GM23248 (cell line): ENCODE results near the gene PIP4K2A. TPM values are rescaled to one million over a fixed set of nuclear protein-coding genes. Genes with fewer than 3 reads are reported as not detected.

Experiments
- DNase-seq: peaks from one replicate; pipeline ENCODE4 v3.0.0-alpha.2; 2015
- H2AFZ ChIP-seq: fragments of 200-600 bp; sonication (generic); 2 replicates; pipeline ENCODE4 v1.6.1; 2016; ENCODE audit warnings: antibody characterized with exemption
- H3F3A ChIP-seq: fragments of 200-600 bp; sonication (generic); 2 replicates; pipeline ENCODE4 v1.6.1; 2016; ENCODE audit warnings: mild to moderate bottlenecking, antibody characterized with exemption, mixed run types; ENCODE audit not compliant: insufficient read depth
- H3K27ac ChIP-seq: fragments of 200-600 bp; sonication (generic); 2 replicates; pipeline ENCODE4 v1.5.1; 2016; ENCODE audit warnings: mild to moderate bottlenecking
- H3K27me3 ChIP-seq: fragments of 200-600 bp; sonication (generic); replicated peaks from 2 replicates; pipeline ENCODE4 v1.6.1; 2016; ENCODE audit warnings: mild to moderate bottlenecking; ENCODE audit not compliant: insufficient read depth
- H3K36me3 ChIP-seq: fragments of 200-600 bp; sonication (generic); 2 replicates; pipeline ENCODE4 v1.6.1; 2016; ENCODE audit warnings: low read depth, mild to moderate bottlenecking
- H3K4me1 ChIP-seq: fragments of 200-600 bp; sonication (generic); 2 replicates; pipeline ENCODE4 v1.6.1; 2016; ENCODE audit warnings: mild to moderate bottlenecking; ENCODE audit not compliant: insufficient read depth
- H3K4me2 ChIP-seq: fragments of 200-600 bp; sonication (generic); one replicate; pipeline ENCODE4 v1.6.1; 2016; ENCODE audit warnings: mild to moderate bottlenecking; ENCODE audit not compliant: unreplicated experiment
- H3K4me3 ChIP-seq: fragments of 200-600 bp; sonication (generic); 2 replicates; pipeline ENCODE4 v1.5.1; 2016; ENCODE audit warnings: mild to moderate bottlenecking
- H3K79me2 ChIP-seq: fragments of 200-600 bp; sonication (generic); 2 replicates; pipeline ENCODE4 v1.6.1; 2016; ENCODE audit warnings: mild to moderate bottlenecking; ENCODE audit not compliant: insufficient read depth
- H3K9ac ChIP-seq: fragments of 200-600 bp; sonication (generic); 2 replicates; pipeline ENCODE4 v1.6.1; 2016; ENCODE audit warnings: mild to moderate bottlenecking
- H3K9me2 ChIP-seq: fragments of 200-600 bp; sonication (generic); 2 replicates; pipeline ENCODE4 v1.6.1; 2016; ENCODE audit warnings: mixed run types, mild to moderate bottlenecking, moderate library complexity; ENCODE audit not compliant: insufficient read depth
- H3K9me3 ChIP-seq: fragments of 200-600 bp; sonication (generic); one replicate; pipeline ENCODE4 v1.6.1; 2017; ENCODE audit warnings: low read depth
- H4K20me1 ChIP-seq: fragments of 200-600 bp; sonication (generic); 2 replicates; pipeline ENCODE4 v1.6.0; 2016; ENCODE audit not compliant: insufficient read depth
- EZH2 ChIP-seq: fragments of 200-600 bp; sonication (generic); IDR thresholded peaks from 2 replicates; pipeline ENCODE4 v1.6.1; 2018; ENCODE audit warnings: antibody characterized with exemption, mild to moderate bottlenecking; ENCODE audit not compliant: insufficient read depth, poor library complexity, severe bottlenecking
- EZH2phosphoT487 ChIP-seq: fragments of 200-600 bp; sonication (generic); IDR thresholded peaks from 2 replicates; pipeline ENCODE4 v1.6.1; 2018; ENCODE audit warnings: antibody characterized with exemption, moderate library complexity, mild to moderate bottlenecking, low read depth; ENCODE audit not compliant: insufficient read depth
- WGBS, 2 experiments: methylation state at CpG; one replicate each; pipeline ENCODE4 v1.1.6; 2015 to 2017; ENCODE audit warnings: low lambda C conversion rate in 2 of 2, low coverage in 1 of 2; ENCODE audit errors: missing lambda C conversion rate in 2 of 2; 5-methylcytosine and 5-hydroxymethylcytosine counted together
- in situ Hi-C: fragments of 300-500 bp; cut with MboI; formaldehyde crosslinking; loops from 2 replicates; pipeline ENCODE4 v1.15.0; 2020
- polyA plus RNA-seq: library from polyadenylated mRNA; unstranded; fragments of >200 nt; fragmentation: Nextera tagmentation; extraction: Ambion mirVana; gene quantifications from 2 replicates; pipeline ENCODE4 v1.2.1, GENCODE V29; 2016
- total RNA-seq: library from RNA; depleted of rRNA; stranded (reverse); fragments of >200 nt; shearing (Covaris generic); gene quantifications from 2 replicates; pipeline ENCODE4 v1.2.3, GENCODE V29; 2014

The PIP4K2A gene
- total and polyA plus RNA-seq, 2 experiments from 2014 or later: 19.8 to 26.9 TPM

DNA sequence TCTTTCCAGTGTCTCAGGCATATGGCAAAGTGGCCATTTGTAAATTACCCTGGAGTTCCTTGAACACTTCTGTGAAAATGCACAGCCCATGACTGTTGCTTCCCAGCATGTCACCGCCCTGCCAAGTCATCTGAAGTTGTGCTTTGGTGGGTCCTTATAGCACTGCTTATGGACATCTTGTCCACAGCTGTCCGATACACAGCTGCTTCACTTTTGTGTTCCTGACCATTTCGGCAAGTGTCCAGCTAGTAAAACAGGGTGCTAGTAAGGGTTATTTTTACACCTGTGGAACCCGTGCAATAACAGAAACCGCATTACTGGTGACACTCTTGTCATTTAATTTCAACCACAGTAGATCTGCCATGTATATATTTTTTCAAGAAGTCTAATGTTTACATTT is 29.7 kb downstream of the PIP4K2A start:
- Histone ChIP-seq H3K79me2 (peaks cover 91% of the 10 kb centered on the region), H3K27ac (no peak overlapping the region), H3F3A (peaks cover 20% of the 10 kb centered on the region), H3K4me2 (no peak overlapping the region), H3K4me3 (no peak overlapping the region), H3K4me1 (peaks cover 45% of the 10 kb centered on the region), H4K20me1 (no peaks in the 10 kb centered on the region), H3K36me3 (no peaks in the 10 kb centered on the region), H3K27me3 (no peaks in the 10 kb centered on the region), H3K9me2 (no peaks in the 10 kb centered on the region), H3K9ac (no peak overlapping the region), H3K9me3 (no peaks in the 10 kb centered on the region), H2AFZ (no peak overlapping the region)
- WGBS, 2 experiments: 89 to 92% methylated on average over 5 of the region's 5 CpGs
- peak; percentile 17 for DNase-seq
- TF ChIP-seq EZH2phosphoT487: no peak
- no peak for TF ChIP-seq EZH2
- in situ Hi-C loops: no loop called here

- Histone ChIP-seq H3K27ac (no peak overlapping the region; the same call in 1 of the 2 replicates), H4K20me1 (no peaks in the 10 kb centered on the region), H3K36me3 (no peaks in the 10 kb centered on the region), H3K4me2 (no peak overlapping the region), H3K79me2 (peaks cover 91% of the 10 kb centered on the region), H3K27me3 (no peaks in the 10 kb centered on the region), H3K9ac (no peak overlapping the region), H3K9me3 (no peaks in the 10 kb centered on the region), H3K9me2 (no peaks in the 10 kb centered on the region), H3K4me1 (peaks cover 45% of the 10 kb centered on the region), H3K4me3 (no peak overlapping the region), H2AFZ (no peak overlapping the region), H3F3A (peaks cover 20% of the 10 kb centered on the region)
- DNase-seq: peak; percentile 8
- in situ Hi-C loops: no loop called here
- TF ChIP-seq EZH2phosphoT487: no peak
- TF ChIP-seq EZH2: no peak
- 81 to 85% methylated on average over 3 of the region's 3 CpGs for WGBS, 2 experiments
Observed at GRCh38 chr10:22683140-22683389, 31.3 kb downstream of the PIP4K2A start.

DNA sequence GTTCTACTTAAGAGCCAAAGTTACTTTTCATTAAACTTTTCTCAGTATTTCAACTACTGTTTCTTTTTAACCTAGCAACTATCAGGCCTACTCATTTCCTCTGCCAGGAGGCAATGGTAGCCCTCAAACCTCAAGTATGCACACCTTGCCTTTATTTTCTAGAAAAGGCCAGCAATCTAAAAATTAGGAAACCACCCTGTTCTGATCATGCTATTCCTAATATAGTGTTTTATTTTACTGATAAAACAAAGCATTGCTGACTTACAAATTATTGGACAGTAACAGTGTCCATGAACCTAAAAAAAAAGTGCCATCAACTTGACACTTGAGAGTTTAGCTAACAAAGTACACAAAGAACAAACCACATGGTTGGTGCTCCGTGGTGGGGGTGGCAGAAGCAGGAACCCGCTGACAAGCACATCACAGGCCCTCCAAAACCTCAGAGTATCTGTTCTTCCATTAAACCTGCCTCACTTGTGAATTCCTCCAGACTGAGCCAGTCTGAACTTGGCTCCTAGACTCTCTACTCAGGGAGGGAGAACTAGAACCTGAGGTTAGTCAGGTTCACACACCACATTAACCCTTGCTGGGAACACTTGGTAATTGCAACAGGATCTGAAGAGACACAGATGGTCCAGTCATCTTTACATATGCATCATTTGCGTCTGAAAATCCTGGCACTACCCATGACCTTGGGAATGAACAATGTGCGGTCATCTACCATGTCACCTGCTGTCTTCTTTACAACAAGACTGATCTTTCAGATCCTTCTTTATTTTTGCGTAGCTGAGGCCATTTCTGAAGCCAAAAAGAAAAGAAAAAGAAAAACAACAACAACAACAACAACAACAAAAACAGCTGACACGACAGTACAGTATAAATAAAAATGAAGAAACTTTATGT is 31.9 kb downstream of the PIP4K2A start:
- 81 to 93% methylated on average over 6 of the region's 6 CpGs for WGBS, 2 experiments
- H3K79me2 ChIP-seq: peaks cover 91% of the 10 kb centered on the region
- H4K20me1 ChIP-seq: no peaks in the 10 kb centered on the region
- TF ChIP-seq EZH2 (no peak), EZH2phosphoT487 (no peak)
- H3K36me3 ChIP-seq: no peaks in the 10 kb centered on the region
- H3K9me2 ChIP-seq: no peaks in the 10 kb centered on the region
- peaks cover 45% of the 10 kb centered on the region for H3K4me1 ChIP-seq
- no peak overlapping the region for H3K4me3 ChIP-seq
- in situ Hi-C loops: no loop called here
- H3K9me3 ChIP-seq: no peaks in the 10 kb centered on the region
- no peak overlapping the region for H2AFZ ChIP-seq
- H3K27ac ChIP-seq: peak overlapping the region; percentile 84
- peak overlapping the region; percentile 47 for H3K4me2 ChIP-seq
- DNase-seq: peak; percentile 62
- H3F3A ChIP-seq: peaks cover 20% of the 10 kb centered on the region
- no peaks in the 10 kb centered on the region for H3K27me3 ChIP-seq
- H3K9ac ChIP-seq: peak overlapping the region; percentile 62

DNA sequence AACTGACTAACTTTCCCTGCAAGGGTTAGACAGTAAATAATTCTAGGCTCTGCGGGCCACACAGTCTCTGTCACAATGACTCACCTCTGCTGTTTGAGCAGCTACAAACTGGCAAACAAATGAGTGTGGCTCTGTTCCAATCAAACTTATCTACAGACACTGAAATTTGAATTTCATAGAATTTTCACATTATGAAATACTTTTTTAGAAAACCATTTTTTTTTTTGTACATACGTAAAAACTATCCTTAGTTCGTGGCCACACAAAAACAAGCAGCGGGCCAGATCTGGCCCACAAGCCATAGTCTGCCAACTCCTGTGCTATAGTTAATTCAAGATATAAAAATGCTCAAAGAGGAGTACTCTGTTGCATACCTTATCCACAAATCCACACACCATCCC is 32.6 kb downstream of the PIP4K2A start:
- H3K4me2 ChIP-seq: peak overlapping the region; percentile 47

More for the DNA sequence above, 32.6 kb downstream of the PIP4K2A start:
- Histone ChIP-seq H3K36me3 (no peaks in the 10 kb centered on the region), H2AFZ (no peak overlapping the region), H3K27ac (peak overlapping the region; percentile 84), H3K79me2 (peaks cover 91% of the 10 kb centered on the region), H3K4me1 (peaks cover 45% of the 10 kb centered on the region), H3F3A (peaks cover 20% of the 10 kb centered on the region), H3K4me3 (no peak overlapping the region), H4K20me1 (no peaks in the 10 kb centered on the region), H3K27me3 (no peaks in the 10 kb centered on the region), H3K9me3 (no peaks in the 10 kb centered on the region), H3K9ac (peak overlapping the region; percentile 62), H3K9me2 (no peaks in the 10 kb centered on the region)
- in situ Hi-C loops: no loop called here
- no peak for TF ChIP-seq EZH2phosphoT487
- no peak for TF ChIP-seq EZH2
- peak; percentile 90 for DNase-seq
- WGBS, 2 experiments: 40 to 50% methylated on average over 4 of the region's 4 CpGs
